Parathyroid adenoma (tissue), 2 donors: ENCODE measurements around the gene SLC22A23.

ENCODE experiments used
- H2AFZ ChIP-seq: fragments of 300-600 bp; sonication (generic); one replicate; pipeline ENCODE4 v1.7.0; 2017; ENCODE audit warnings: antibody characterized with exemption, mild to moderate bottlenecking
- H3K27ac ChIP-seq: fragments of 300-600 bp; sonication (generic); one replicate; pipeline ENCODE4 v1.7.0; 2017
- H3K27me3 ChIP-seq: fragments of 300-600 bp; sonication (generic); one replicate; pipeline ENCODE4 v1.7.0; 2017; ENCODE audit warnings: low read length; ENCODE audit not compliant: control insufficient read depth, insufficient read depth
- H3K36me3 ChIP-seq: fragments of 300-600 bp; sonication (generic); one replicate; pipeline ENCODE4 v1.7.0; 2017; ENCODE audit warnings: low read length; ENCODE audit not compliant: control insufficient read depth, insufficient read depth
- H3K4me1 ChIP-seq: fragments of 300-600 bp; sonication (generic); one replicate; pipeline ENCODE4 v1.7.0; 2017; ENCODE audit warnings: control low read depth
- H3K4me2 ChIP-seq: fragments of 300-600 bp; sonication (generic); one replicate; pipeline ENCODE4 v1.7.0; 2017; ENCODE audit warnings: low read length
- H3K4me3 ChIP-seq: fragments of 300-600 bp; sonication (generic); one replicate; pipeline ENCODE4 v1.7.0; 2017; ENCODE audit warnings: low read depth, low read length
- H3K79me2 ChIP-seq: fragments of 300-600 bp; sonication (generic); one replicate; pipeline ENCODE4 v1.7.0; 2017; ENCODE audit warnings: control low read depth
- H3K9ac ChIP-seq: fragments of 300-600 bp; sonication (generic); one replicate; pipeline ENCODE4 v1.7.0; 2017; ENCODE audit warnings: mild to moderate bottlenecking
- H3K9me3 ChIP-seq: fragments of 300-600 bp; sonication (generic); one replicate; pipeline ENCODE4 v1.7.0; 2017; ENCODE audit warnings: low read length; ENCODE audit not compliant: control insufficient read depth
- TF ChIP-seq, protein P1 (sequence below): fragments of 300-600 bp; sonication (generic); IDR thresholded peaks from one replicate; pipeline ENCODE4 v1.7.0; 2017; ENCODE audit warnings: antibody characterized with exemption, mild to moderate bottlenecking
- donor health status: primary hyperparathyroidism.

SLC22A23 gene

DNA sequence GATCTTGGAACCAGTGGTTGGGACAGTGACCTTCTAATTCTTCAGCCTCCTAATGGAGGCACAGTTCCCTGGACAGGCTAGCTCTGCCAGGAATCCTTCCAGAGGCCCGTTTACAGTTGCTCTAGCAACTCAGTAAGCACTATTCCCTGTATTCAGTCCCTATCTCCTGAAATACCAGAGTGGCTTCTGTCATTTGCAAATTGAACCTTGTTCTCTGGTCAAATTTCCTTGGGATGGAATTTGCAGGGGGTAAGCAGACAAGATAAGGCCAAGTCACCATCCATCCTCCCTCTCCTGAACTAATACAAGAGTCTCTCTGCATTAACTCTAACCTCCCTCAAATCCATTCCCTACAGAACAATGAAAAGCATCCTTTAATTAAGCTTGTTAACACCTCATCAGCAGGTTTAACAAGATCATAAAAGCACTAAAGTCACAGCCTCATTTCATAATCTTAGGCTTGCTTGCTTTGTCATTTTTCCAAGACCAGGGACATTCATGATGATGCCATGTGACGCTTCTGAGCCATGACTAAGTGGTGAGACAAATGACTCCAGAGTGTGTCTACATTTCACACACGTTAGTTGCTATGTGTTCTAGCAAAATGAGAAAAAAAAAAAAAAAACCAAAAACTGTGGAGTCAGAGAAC, 37.1 kb downstream of the SLC22A23 start:
- H3K9ac ChIP-seq = no peak overlapping the region
- no peaks in the 10 kb centered on the region for H3K9me3 ChIP-seq
- H3K27me3 ChIP-seq = no peaks in the 10 kb centered on the region
- H3K79me2 ChIP-seq = peaks cover 3% of the 10 kb centered on the region
- H2AFZ ChIP-seq = no peak overlapping the region
- H3K4me2 ChIP-seq = no peak overlapping the region
- no peak overlapping the region for H3K27ac ChIP-seq
- H3K36me3 ChIP-seq = no peaks in the 10 kb centered on the region
- TF ChIP-seq, protein P1, sequence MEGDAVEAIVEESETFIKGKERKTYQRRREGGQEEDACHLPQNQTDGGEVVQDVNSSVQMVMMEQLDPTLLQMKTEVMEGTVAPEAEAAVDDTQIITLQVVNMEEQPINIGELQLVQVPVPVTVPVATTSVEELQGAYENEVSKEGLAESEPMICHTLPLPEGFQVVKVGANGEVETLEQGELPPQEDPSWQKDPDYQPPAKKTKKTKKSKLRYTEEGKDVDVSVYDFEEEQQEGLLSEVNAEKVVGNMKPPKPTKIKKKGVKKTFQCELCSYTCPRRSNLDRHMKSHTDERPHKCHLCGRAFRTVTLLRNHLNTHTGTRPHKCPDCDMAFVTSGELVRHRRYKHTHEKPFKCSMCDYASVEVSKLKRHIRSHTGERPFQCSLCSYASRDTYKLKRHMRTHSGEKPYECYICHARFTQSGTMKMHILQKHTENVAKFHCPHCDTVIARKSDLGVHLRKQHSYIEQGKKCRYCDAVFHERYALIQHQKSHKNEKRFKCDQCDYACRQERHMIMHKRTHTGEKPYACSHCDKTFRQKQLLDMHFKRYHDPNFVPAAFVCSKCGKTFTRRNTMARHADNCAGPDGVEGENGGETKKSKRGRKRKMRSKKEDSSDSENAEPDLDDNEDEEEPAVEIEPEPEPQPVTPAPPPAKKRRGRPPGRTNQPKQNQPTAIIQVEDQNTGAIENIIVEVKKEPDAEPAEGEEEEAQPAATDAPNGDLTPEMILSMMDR = no peak
- H3K4me1 ChIP-seq = no peaks in the 10 kb centered on the region
- no peak overlapping the region for H3K4me3 ChIP-seq

GRCh38 chr6:3418496-3419060, 38.3 kb downstream of the SLC22A23 start:
- no peaks in the 10 kb centered on the region for H3K27me3 ChIP-seq
- H3K9ac ChIP-seq = no peak overlapping the region
- H3K4me3 ChIP-seq = no peak overlapping the region
- H3K4me2 ChIP-seq = no peak overlapping the region
- no peaks in the 10 kb centered on the region for H3K36me3 ChIP-seq
- H3K79me2 ChIP-seq = no peaks in the 10 kb centered on the region
- no peak overlapping the region for H2AFZ ChIP-seq
- TF ChIP-seq, protein P1 = no peak
- H3K4me1 ChIP-seq = no peaks in the 10 kb centered on the region
- no peak overlapping the region for H3K27ac ChIP-seq
- no peaks in the 10 kb centered on the region for H3K9me3 ChIP-seq

DNA sequence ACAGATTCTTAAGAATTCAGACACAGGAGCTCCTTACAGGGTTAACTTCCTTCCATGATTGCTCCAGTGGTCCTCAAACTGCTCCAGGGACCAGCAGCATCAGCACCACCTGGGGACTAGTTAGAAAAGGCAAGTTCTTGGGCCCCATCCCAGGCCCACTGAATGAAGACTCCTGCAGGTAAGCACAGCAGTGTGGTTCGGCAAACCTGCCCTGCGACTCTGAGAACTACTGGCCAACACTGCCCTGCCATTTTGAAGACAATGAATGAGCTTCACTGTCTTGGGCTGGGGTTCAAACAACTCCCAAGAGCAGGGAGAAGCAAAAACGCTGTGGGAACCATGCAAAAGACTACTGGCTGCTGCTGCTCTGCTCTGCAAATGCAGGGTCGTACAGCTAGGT, 39.4 kb downstream of the SLC22A23 start:
- H3K36me3 ChIP-seq = no peaks in the 10 kb centered on the region
- H3K4me3 ChIP-seq = no peak overlapping the region
- H3K27ac ChIP-seq = no peak overlapping the region
- no peaks in the 10 kb centered on the region for H3K79me2 ChIP-seq
- no peaks in the 10 kb centered on the region for H3K27me3 ChIP-seq
- no peak overlapping the region for H3K9ac ChIP-seq
- no peaks in the 10 kb centered on the region for H3K4me1 ChIP-seq
- H3K4me2 ChIP-seq = no peak overlapping the region
- H3K9me3 ChIP-seq = no peaks in the 10 kb centered on the region
- no peak overlapping the region for H2AFZ ChIP-seq
- TF ChIP-seq, protein P1 = no peak

DNA sequence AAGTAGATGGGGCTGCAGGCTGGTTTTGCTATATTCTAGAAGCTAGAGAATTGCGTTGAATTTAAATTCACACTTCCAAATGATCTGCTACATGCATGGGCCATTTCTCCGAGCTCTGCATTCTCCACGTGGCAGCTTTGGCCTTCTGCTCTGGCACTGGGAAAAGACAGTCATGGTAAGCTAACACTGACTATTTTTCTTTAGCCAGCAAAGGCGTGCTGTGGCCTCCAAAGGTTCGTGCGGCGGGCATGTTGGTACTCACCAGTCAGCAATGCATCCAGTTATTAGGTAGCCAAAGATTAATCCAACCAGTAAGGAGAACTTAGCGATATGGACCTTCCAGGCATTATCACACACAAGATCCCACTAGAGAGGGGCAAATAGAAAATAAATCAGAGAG, 41.4 kb downstream of the SLC22A23 start:
- Histone ChIP-seq H3K36me3 (no peaks in the 10 kb centered on the region), H2AFZ (no peak overlapping the region), H3K4me3 (no peak overlapping the region), H3K4me2 (no peak overlapping the region), H3K4me1 (no peaks in the 10 kb centered on the region), H3K27ac (no peak overlapping the region), H3K27me3 (no peaks in the 10 kb centered on the region), H3K9me3 (no peaks in the 10 kb centered on the region), H3K79me2 (no peaks in the 10 kb centered on the region), H3K9ac (no peak overlapping the region)
- TF ChIP-seq, protein P1 = no peak

- no peak overlapping the region for H2AFZ ChIP-seq
- H3K36me3 ChIP-seq = no peaks in the 10 kb centered on the region
- H3K27me3 ChIP-seq = no peaks in the 10 kb centered on the region
- H3K27ac ChIP-seq = no peak overlapping the region
- no peaks in the 10 kb centered on the region for H3K9me3 ChIP-seq
- no peak overlapping the region for H3K4me3 ChIP-seq
- no peaks in the 10 kb centered on the region for H3K4me1 ChIP-seq
- TF ChIP-seq, protein P1 = no peak
- H3K9ac ChIP-seq = no peak overlapping the region
- no peaks in the 10 kb centered on the region for H3K79me2 ChIP-seq
- H3K4me2 ChIP-seq = no peak overlapping the region
These were observed 41.8 kb downstream of the SLC22A23 start for GRCh38 chr6:3415082-3415453.
